WTC11 (cell line): ENCODE results near the gene RPS16. TPM values are rescaled to one million over a fixed set of nuclear protein-coding genes. Genes with fewer than 3 reads are reported as not detected.

Experiments used
- ATAC-seq: fragments of 200-7000 bp; cut with Tn5 transposase; 2 replicates; pipeline ENCODE4 v1.10.0; 2021; ENCODE audit warnings: mild to moderate bottlenecking, moderate library complexity
- CTCF ChIA-PET: fragments of 300-600 bp; sonication (Branson Sonifier 250); formaldehyde crosslinking; loops from one replicate; lab custom pipeline; 2021; ENCODE audit warnings: antibody characterized with exemption; lab: Charles Lee
- POLR2A ChIA-PET: fragments of 350-600 bp; sonication (Branson Sonifier 250); formaldehyde crosslinking; loops from one replicate; lab custom pipeline; 2021; ENCODE audit warnings: antibody characterized with exemption; lab: Charles Lee
- DNase-seq: peaks from one replicate; pipeline ENCODE4 v3.0.0; 2021; ENCODE audit warnings: low spot score
- H3K27ac Mint-ChIP-seq: 2 replicates; pipeline ENCODE4 v1.8.0; 2021; ENCODE audit warnings: mixed read lengths
- H3K27me3 Mint-ChIP-seq: 2 replicates; pipeline ENCODE4 v1.8.0; 2021; ENCODE audit warnings: low read depth, mild to moderate bottlenecking, moderate library complexity, mixed read lengths
- H3K36me3 Mint-ChIP-seq: 2 replicates; pipeline ENCODE4 v1.8.0; 2021; ENCODE audit warnings: mixed read lengths
- H3K4me1 Mint-ChIP-seq: 2 replicates; pipeline ENCODE4 v1.8.0; 2022; ENCODE audit warnings: mixed read lengths
- H3K4me3 Mint-ChIP-seq: 2 replicates; pipeline ENCODE4 v1.8.0; 2021; ENCODE audit warnings: mild to moderate bottlenecking, moderate library complexity, mixed read lengths
- H3K9me3 Mint-ChIP-seq: 2 replicates; pipeline ENCODE4 v1.8.0; 2021; ENCODE audit warnings: mixed read lengths
- E2F1 ChIP-seq: sonication (generic); formaldehyde crosslinking; IDR thresholded peaks from 2 replicates; pipeline ENCODE4 v1.8.0; 2022; ENCODE audit warnings: mild to moderate bottlenecking, missing genetic modification reagents
- E2F5 ChIP-seq: sonication (generic); formaldehyde crosslinking; IDR thresholded peaks from 2 replicates; pipeline ENCODE4 v1.8.1; 2022; ENCODE audit warnings: mild to moderate bottlenecking, moderate library complexity, missing genetic modification reagents
- ELF4 ChIP-seq: sonication (generic); formaldehyde crosslinking; IDR thresholded peaks from 2 replicates; pipeline ENCODE4 v1.8.1; 2022; ENCODE audit warnings: low read depth, mild to moderate bottlenecking, moderate library complexity, missing genetic modification reagents
- ESRRA ChIP-seq: sonication (generic); formaldehyde crosslinking; IDR thresholded peaks from 2 replicates; pipeline ENCODE4 v1.8.1; 2022; ENCODE audit warnings: mild to moderate bottlenecking, missing genetic modification reagents, borderline replicate concordance
- ETV6 ChIP-seq: sonication (generic); formaldehyde crosslinking; IDR thresholded peaks from 2 replicates; pipeline ENCODE4 v1.8.1; 2022; ENCODE audit warnings: mild to moderate bottlenecking, missing genetic modification reagents
- FOXP4 ChIP-seq: sonication (generic); formaldehyde crosslinking; IDR thresholded peaks from 2 replicates; pipeline ENCODE4 v1.8.0; 2022; ENCODE audit warnings: mild to moderate bottlenecking, missing genetic modification reagents
- GTF2I ChIP-seq: fragments of 250-450 bp; sonication (Bioruptor Pico); conservative IDR thresholded peaks from 2 replicates; pipeline ENCODE4 v1.4.0; 2021; ENCODE audit warnings: mild to moderate bottlenecking
- HMGXB4 ChIP-seq: sonication (generic); formaldehyde crosslinking; IDR thresholded peaks from 2 replicates; pipeline ENCODE4 v1.8.1; 2023; ENCODE audit warnings: mild to moderate bottlenecking, moderate library complexity, missing genetic modification reagents
- IRF1 ChIP-seq: sonication (generic); formaldehyde crosslinking; IDR thresholded peaks from 2 replicates; pipeline ENCODE4 v1.8.0; 2023; ENCODE audit warnings: missing genetic modification reagents
- JAZF1 ChIP-seq: fragments of 250-450 bp; sonication (Bioruptor Pico); IDR thresholded peaks from 2 replicates; pipeline ENCODE4 v1.9.0; 2021; ENCODE audit warnings: moderate library complexity, mild to moderate bottlenecking, inconsistent platforms
- NR2C2 ChIP-seq: sonication (generic); formaldehyde crosslinking; IDR thresholded peaks from 2 replicates; pipeline ENCODE4 v1.8.0; 2022; ENCODE audit warnings: mild to moderate bottlenecking, missing genetic modification reagents
- PRDM15 ChIP-seq: sonication (generic); formaldehyde crosslinking; IDR thresholded peaks from 2 replicates; pipeline ENCODE4 v1.8.0; 2022; ENCODE audit warnings: missing genetic modification reagents
- RELA ChIP-seq: sonication (generic); formaldehyde crosslinking; IDR thresholded peaks from 2 replicates; pipeline ENCODE4 v1.8.1; 2022; ENCODE audit warnings: missing genetic modification reagents, mild to moderate bottlenecking, borderline replicate concordance
- SMAD3 ChIP-seq: sonication (generic); formaldehyde crosslinking; IDR thresholded peaks from 2 replicates; pipeline ENCODE4 v1.8.0; 2022; ENCODE audit warnings: missing genetic modification reagents, mild to moderate bottlenecking, borderline replicate concordance
- TEAD1 ChIP-seq: sonication (generic); formaldehyde crosslinking; IDR thresholded peaks from 2 replicates; pipeline ENCODE4 v1.8.0; 2022; ENCODE audit warnings: mild to moderate bottlenecking, missing genetic modification reagents
- TEAD4 ChIP-seq: sonication (generic); formaldehyde crosslinking; IDR thresholded peaks from 2 replicates; pipeline ENCODE4 v1.8.0; 2022; ENCODE audit warnings: mild to moderate bottlenecking, missing genetic modification reagents
- TP53 ChIP-seq: sonication (generic); formaldehyde crosslinking; IDR thresholded peaks from 2 replicates; pipeline ENCODE4 v1.8.1; 2023; ENCODE audit warnings: mild to moderate bottlenecking, missing genetic modification reagents
- USF2 ChIP-seq: sonication (generic); formaldehyde crosslinking; IDR thresholded peaks from 2 replicates; pipeline ENCODE4 v1.8.1; 2023; ENCODE audit warnings: mild to moderate bottlenecking, missing genetic modification reagents, moderate library complexity
- ZNF121 ChIP-seq: sonication (generic); formaldehyde crosslinking; IDR thresholded peaks from 2 replicates; pipeline ENCODE4 v1.8.0; 2023; ENCODE audit warnings: missing genetic modification reagents
- ZNF138 ChIP-seq: sonication (generic); formaldehyde crosslinking; conservative IDR thresholded peaks from 2 replicates; pipeline ENCODE4 v1.8.1; 2022; ENCODE audit warnings: mild to moderate bottlenecking, moderate library complexity, missing genetic modification reagents
- ZNF396 ChIP-seq: fragments of 250-450 bp; sonication (Bioruptor Pico); IDR thresholded peaks from 2 replicates; pipeline ENCODE4 v1.8.0; 2021; ENCODE audit warnings: mild to moderate bottlenecking, moderate library complexity, borderline replicate concordance
- ZNF671 ChIP-seq: fragments of 250-450 bp; sonication (Bioruptor Pico); IDR thresholded peaks from 2 replicates; pipeline ENCODE4 v1.8.0; 2021; ENCODE audit warnings: mild to moderate bottlenecking
- total RNA-seq: library from RNA; stranded (reverse); gene quantifications from 3 replicates; pipeline ENCODE4 v1.2.3, GENCODE V29; 2021
- TF ChIP-seq, protein P1 (sequence below): fragments of 200-600 bp; IDR thresholded peaks from 2 replicates; pipeline ENCODE4 v1.8.0; 2022; ENCODE audit warnings: antibody characterized with exemption

RPS16 gene
- total RNA-seq, 1 experiment from 2014 or later, result 2,962 TPM

GRCh38 chr19:39473443-39473960 is 37.8 kb upstream of the RPS16 start (continued):
- no peak for TF ChIP-seq ELF4 (CRISPR knock-in tag)
- TF ChIP-seq GTF2I (CRISPR knock-in tag), result no peak
- no peak for TF ChIP-seq HMGXB4 (CRISPR knock-in tag)
- no peak for TF ChIP-seq IRF1
- TF ChIP-seq FOXP4 (CRISPR knock-in tag), result no peak
- TF ChIP-seq E2F1 (CRISPR knock-in tag), result no peak
- no peak for TF ChIP-seq NR2C2 (CRISPR knock-in tag)
- no peak for TF ChIP-seq ZNF396 (CRISPR knock-in tag)
- TF ChIP-seq, all 79 proteins: peak for 0

DNA sequence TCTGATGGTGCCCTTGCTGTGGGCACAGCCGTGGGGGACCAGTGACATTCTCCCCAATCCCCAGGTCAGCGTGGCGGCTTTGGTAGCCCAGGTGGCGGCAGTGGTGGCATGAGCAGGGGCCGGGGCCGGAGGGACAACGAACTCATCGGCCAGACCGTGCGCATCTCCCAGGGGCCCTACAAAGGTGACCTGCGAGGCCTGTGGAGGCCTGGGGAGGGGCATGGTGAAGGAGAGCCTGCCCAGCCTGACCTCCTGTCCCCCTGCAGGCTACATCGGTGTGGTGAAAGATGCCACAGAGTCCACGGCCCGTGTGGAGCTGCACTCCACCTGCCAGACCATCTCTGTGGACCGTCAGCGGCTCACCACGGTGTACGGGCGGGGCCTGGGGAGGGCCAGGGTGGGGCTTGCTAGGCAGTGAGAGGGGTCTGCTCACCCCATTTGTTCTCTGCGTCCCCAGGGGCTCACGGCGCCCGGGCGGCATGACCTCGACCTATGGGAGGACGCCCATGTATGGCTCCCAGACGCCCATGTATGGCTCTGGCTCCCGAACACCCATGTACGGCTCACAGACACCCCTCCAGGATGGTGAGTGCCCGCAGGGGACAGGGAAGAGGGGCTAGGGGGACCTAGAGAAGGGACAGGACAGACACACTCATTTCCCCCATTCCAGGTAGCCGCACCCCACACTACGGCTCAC is 37.1 kb upstream of the RPS16 start:
- no peak for ATAC-seq
- no peak overlapping the region for H3K4me3 Mint-ChIP-seq
- CTCF ChIA-PET, result interaction anchor here (2.2 to 3.9 kb wide), 4 partner anchors 25 to 75 kb away, joined by 12 to 66 read pairs (median 37); partner anchors contain the start of genes DLL3 and EID2B
- H3K4me1 Mint-ChIP-seq, result peaks cover 3% of the 10 kb centered on the region; the same call in 1 of the 2 replicates
- H3K36me3 Mint-ChIP-seq, result peaks cover 59% of the 10 kb centered on the region
- H3K27me3 Mint-ChIP-seq, result no peaks in the 10 kb centered on the region
- POLR2A ChIA-PET, result no interaction called here
- no peak overlapping the region for H3K27ac Mint-ChIP-seq
- H3K9me3 Mint-ChIP-seq, result no peaks in the 10 kb centered on the region
- no peak for DNase-seq
- TF ChIP-seq ZNF121 (CRISPR knock-in tag) (no peak), SMAD3 (CRISPR knock-in tag) (no peak), JAZF1 (CRISPR knock-in tag) (no peak), ESRRA (no peak), ETV6 (CRISPR knock-in tag) (no peak), ZNF671 (CRISPR knock-in tag) (no peak), TEAD4 (CRISPR knock-in tag) (no peak), TP53 (no peak), USF2 (CRISPR knock-in tag) (no peak), TEAD1 (CRISPR knock-in tag) (no peak), PRDM15 (CRISPR knock-in tag) (no peak), ZNF138 (CRISPR knock-in tag) (no peak), RELA (CRISPR knock-in tag) (no peak), ZNF396 (CRISPR knock-in tag) (no peak), E2F5 (CRISPR knock-in tag) (no peak)
- TF ChIP-seq, protein P1, sequence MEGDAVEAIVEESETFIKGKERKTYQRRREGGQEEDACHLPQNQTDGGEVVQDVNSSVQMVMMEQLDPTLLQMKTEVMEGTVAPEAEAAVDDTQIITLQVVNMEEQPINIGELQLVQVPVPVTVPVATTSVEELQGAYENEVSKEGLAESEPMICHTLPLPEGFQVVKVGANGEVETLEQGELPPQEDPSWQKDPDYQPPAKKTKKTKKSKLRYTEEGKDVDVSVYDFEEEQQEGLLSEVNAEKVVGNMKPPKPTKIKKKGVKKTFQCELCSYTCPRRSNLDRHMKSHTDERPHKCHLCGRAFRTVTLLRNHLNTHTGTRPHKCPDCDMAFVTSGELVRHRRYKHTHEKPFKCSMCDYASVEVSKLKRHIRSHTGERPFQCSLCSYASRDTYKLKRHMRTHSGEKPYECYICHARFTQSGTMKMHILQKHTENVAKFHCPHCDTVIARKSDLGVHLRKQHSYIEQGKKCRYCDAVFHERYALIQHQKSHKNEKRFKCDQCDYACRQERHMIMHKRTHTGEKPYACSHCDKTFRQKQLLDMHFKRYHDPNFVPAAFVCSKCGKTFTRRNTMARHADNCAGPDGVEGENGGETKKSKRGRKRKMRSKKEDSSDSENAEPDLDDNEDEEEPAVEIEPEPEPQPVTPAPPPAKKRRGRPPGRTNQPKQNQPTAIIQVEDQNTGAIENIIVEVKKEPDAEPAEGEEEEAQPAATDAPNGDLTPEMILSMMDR, result no peak
